ENCODE data around the gene CBY1. TPM values are rescaled to one million over a fixed set of nuclear protein-coding genes. Genes with fewer than 3 reads are reported as not detected.
A peak's percentile ranks its signal among the peaks of the same experiment; 100 is the strongest.

The CBY1 gene
- total and polyA plus RNA-seq, 2 donors (not counting 3 experiments of a cell fraction or from before 2014, with no cell fraction given), result 37.0 to 41.8 TPM

DNA sequence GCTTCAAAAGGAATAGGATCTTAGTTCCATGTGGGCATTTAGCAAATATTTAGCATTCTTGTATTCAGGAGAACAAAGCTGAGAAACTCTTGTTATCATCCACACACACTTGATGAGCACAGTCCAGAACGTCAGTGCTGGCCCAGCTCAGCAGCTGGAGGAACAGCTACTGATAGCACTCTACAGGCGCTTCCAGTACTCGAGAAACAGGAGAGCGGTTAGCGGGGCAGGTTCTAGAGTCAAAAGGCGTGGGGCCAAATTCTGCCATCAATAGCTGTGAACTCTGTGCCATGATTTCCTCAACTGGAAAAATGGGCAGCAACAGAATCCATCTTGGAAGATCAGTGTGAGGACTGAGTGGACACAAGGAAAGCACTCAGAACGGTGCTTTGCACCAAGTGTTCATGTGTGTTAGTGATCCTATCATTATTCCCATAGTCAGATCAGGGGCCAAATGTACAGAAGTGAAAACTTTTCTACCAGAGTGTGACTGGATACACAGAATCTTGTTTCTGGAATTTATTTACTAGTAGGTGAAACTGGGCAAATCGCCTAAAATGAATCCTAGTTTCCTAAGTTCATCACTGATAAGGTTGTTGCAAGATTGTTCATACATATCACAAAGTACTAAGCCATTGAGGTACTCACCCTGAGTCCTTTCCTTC is 41.1 kb downstream of the CBY1 start:
- dilution Hi-C loops (cut with MboI; ENCODE audit: extremely low pct_ligation_motif_present, low sequenced_read_pairs), result no loop called here
- POLR2A ChIA-PET, result no interaction called here
- Histone ChIP-seq H3K9ac (replicated peaks; ENCODE audit: extremely low read depth, insufficient read depth, low read length) (peak overlapping the region; percentile 54), H3K4me2 (ENCODE audit: insufficient read depth, low read length) (peak overlapping the region; percentile 77), H3K36me3 (ENCODE audit: control insufficient read depth in 2 of 2, extremely low read depth in 1 of 2, insufficient read depth in 2 of 2, low read length in 2 of 2) (peaks cover 3 to 7% of the 10 kb centered on the region in 2 experiments), H3K4me3 (replicated peaks in 1 of 3; ENCODE audit: insufficient read depth in 1 of 3, low read depth in 1 of 3, low read length in 3 of 3) (peak overlapping the region; percentile 7 to 65 (median 17)), H2AFZ (ENCODE audit: low read depth, low read length) (no peak overlapping the region), H3K9me3 (replicated peaks; ENCODE audit: control insufficient read depth, insufficient read depth, low read length) (no peaks in the 10 kb centered on the region), H3K79me2 (ENCODE audit: control insufficient read depth, insufficient read depth, low read length) (peaks cover 64% of the 10 kb centered on the region), H4K20me1 (replicated peaks; ENCODE audit: control insufficient read depth, extremely low read depth, insufficient read depth, low read length) (peaks cover 2% of the 10 kb centered on the region), H3K27me3 (ENCODE audit: control insufficient read depth in 2 of 2, insufficient read depth in 2 of 2, low read length in 2 of 2) (no peaks in the 10 kb centered on the region), H3K9me1 (replicated peaks; ENCODE audit: control insufficient read depth, extremely low read depth, insufficient read depth, low read length) (no peaks in the 10 kb centered on the region), H3K27ac (ENCODE audit: insufficient read depth, low read depth, low read length) (peak overlapping the region; percentile 75), H3K4me1 (ENCODE audit: control insufficient read depth, extremely low read depth, insufficient read depth, low read length) (peaks cover 65% of the 10 kb centered on the region)
- intact Hi-C loops (cut with micrococcal nuclease), result no loop called here
- no peak for TF ChIP-seq MYC (IDR thresholded peaks at IDR 0.05; ENCODE audit: low read depth, low read length)
- no peak for TF ChIP-seq POLR2A (IDR thresholded peaks at IDR 0.05; ENCODE audit: low read depth, low read length)
- no peak for TF ChIP-seq FOS (IDR thresholded peaks at IDR 0.05; ENCODE audit: borderline replicate concordance, insufficient read depth, low read length)
- no peak for TF ChIP-seq POLR2AphosphoS5 (IDR thresholded peaks at IDR 0.05; ENCODE audit: insufficient read depth, low read depth, low read length)
- no TSS peak for BruUV-seq (replicated peaks)
- DNase-seq (ENCODE audit: low read depth, low spot score) (peak; percentile 52), FAIRE-seq (peak; percentile 49)
- CTCF ChIA-PET, result interaction anchor here (0.6 to 7.3 kb wide), 4 partner anchors 9 to 27 kb away, joined by 3 to 59 read pairs (median 13); partner anchors contain the start of genes GTPBP1 and TOMM22

DNA sequence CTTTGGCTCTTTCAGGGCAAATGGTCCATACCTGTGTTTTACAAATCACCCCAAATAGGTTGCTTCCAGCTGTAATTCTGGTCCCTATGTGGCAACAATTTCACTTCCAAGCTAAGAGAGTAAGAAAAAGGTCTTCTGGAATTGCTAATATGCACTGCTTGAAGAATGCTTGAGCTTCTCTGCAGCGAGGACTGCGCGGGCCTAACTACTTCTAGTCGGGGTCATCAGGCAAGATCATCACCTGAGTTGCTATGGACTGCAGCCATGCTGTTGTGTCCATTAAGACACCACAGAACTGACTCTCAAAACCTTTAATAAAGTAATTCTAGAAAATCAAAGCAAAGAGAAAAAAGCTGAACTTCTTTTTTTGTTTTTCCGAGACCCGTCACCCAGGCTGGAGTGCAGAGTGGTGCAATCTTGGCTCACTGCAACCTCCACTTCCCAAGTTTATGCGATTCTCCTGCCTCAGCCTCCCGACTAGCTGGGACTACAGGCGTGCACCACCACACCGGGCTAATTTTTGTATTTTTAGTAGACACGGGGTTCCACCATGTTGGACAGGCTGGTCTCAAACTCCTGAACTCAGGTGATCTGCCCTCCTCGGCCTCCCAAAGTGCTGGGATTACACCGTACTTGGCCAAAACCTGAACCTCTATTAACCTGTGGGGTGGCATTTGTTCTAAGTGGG is 42.1 kb downstream of the CBY1 start:
- Histone ChIP-seq H3K4me3 (replicated peaks in 1 of 3; ENCODE audit: insufficient read depth in 1 of 3, low read depth in 1 of 3, low read length in 3 of 3) (peak overlapping the region; percentile 64 to 78 (median 75)), H3K79me2 (ENCODE audit: control insufficient read depth, insufficient read depth, low read length) (peaks cover 54% of the 10 kb centered on the region), H3K4me2 (ENCODE audit: insufficient read depth, low read length) (peak overlapping the region; percentile 77), H3K9me1 (replicated peaks; ENCODE audit: control insufficient read depth, extremely low read depth, insufficient read depth, low read length) (no peaks in the 10 kb centered on the region), H3K36me3 (ENCODE audit: control insufficient read depth in 2 of 2, extremely low read depth in 1 of 2, insufficient read depth in 2 of 2, low read length in 2 of 2) (peaks cover 0 to 1% of the 10 kb centered on the region in 2 experiments), H3K27ac (ENCODE audit: insufficient read depth, low read depth, low read length) (no peak overlapping the region), H3K27me3 (ENCODE audit: control insufficient read depth in 2 of 2, insufficient read depth in 2 of 2, low read length in 2 of 2) (no peaks in the 10 kb centered on the region), H3K9ac (replicated peaks; ENCODE audit: extremely low read depth, insufficient read depth, low read length) (peak overlapping the region; percentile 91), H4K20me1 (replicated peaks; ENCODE audit: control insufficient read depth, extremely low read depth, insufficient read depth, low read length) (peaks cover 2% of the 10 kb centered on the region), H3K4me1 (ENCODE audit: control insufficient read depth, extremely low read depth, insufficient read depth, low read length) (peaks cover 60% of the 10 kb centered on the region), H2AFZ (ENCODE audit: low read depth, low read length) (no peak overlapping the region), H3K9me3 (replicated peaks; ENCODE audit: control insufficient read depth, insufficient read depth, low read length) (no peaks in the 10 kb centered on the region)
- BruUV-seq (replicated peaks), result no TSS peak
- POLR2A ChIA-PET, result interaction anchor here (1.2 kb wide), 1 partner anchor 17 kb away, joined by 4 read pairs; the partner anchor contains the start of gene TOMM22
- dilution Hi-C loops (cut with MboI; ENCODE audit: extremely low pct_ligation_motif_present, low sequenced_read_pairs) (no loop called here), intact Hi-C loops (cut with micrococcal nuclease) (no loop called here)
- CTCF ChIA-PET, result interaction anchor here (0.9 to 7.3 kb wide), 7 partner anchors 8 to 68 kb away, joined by 3 to 59 read pairs (median 4); partner anchors contain the start of genes GTPBP1 and TOMM22
- peak; percentile 57 for FAIRE-seq
- TF ChIP-seq FOS (IDR thresholded peaks at IDR 0.05; ENCODE audit: borderline replicate concordance, insufficient read depth, low read length) (no peak), MYC (IDR thresholded peaks at IDR 0.05; ENCODE audit: low read depth, low read length) (no peak), GATA2 (IDR thresholded peaks at IDR 0.05; ENCODE audit: insufficient read depth, insufficient read length, low read depth, low read length) (no peak), POLR2A (IDR thresholded peaks at IDR 0.05; ENCODE audit: low read depth, low read length) (no peak), JUN (IDR thresholded peaks at IDR 0.05; ENCODE audit: borderline replicate concordance, insufficient read depth, insufficient read length, low read depth) (no peak), POLR2AphosphoS5 (IDR thresholded peaks at IDR 0.05; ENCODE audit: insufficient read depth, low read depth, low read length) (no peak)
- TF ChIP-seq, protein P1, sequence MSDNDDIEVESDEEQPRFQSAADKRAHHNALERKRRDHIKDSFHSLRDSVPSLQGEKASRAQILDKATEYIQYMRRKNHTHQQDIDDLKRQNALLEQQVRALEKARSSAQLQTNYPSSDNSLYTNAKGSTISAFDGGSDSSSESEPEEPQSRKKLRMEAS (IDR thresholded peaks at IDR 0.05; ENCODE audit: insufficient read depth, insufficient read length), result no peak
- TF ChIP-seq, protein P2, sequence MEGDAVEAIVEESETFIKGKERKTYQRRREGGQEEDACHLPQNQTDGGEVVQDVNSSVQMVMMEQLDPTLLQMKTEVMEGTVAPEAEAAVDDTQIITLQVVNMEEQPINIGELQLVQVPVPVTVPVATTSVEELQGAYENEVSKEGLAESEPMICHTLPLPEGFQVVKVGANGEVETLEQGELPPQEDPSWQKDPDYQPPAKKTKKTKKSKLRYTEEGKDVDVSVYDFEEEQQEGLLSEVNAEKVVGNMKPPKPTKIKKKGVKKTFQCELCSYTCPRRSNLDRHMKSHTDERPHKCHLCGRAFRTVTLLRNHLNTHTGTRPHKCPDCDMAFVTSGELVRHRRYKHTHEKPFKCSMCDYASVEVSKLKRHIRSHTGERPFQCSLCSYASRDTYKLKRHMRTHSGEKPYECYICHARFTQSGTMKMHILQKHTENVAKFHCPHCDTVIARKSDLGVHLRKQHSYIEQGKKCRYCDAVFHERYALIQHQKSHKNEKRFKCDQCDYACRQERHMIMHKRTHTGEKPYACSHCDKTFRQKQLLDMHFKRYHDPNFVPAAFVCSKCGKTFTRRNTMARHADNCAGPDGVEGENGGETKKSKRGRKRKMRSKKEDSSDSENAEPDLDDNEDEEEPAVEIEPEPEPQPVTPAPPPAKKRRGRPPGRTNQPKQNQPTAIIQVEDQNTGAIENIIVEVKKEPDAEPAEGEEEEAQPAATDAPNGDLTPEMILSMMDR (IDR thresholded peaks at IDR 0.05; ENCODE audit: extremely low read depth in 1 of 2, insufficient read depth in 1 of 2, low read depth in 1 of 2, low read length in 2 of 2), result no peak
- no peak for DNase-seq (ENCODE audit: low read depth, low spot score)
